ENCODE measurements around the gene ASGR1.

The ASGR1 gene

GRCh38 chr17:7179317-7180254 lies at the start of gene ASGR1:
Gene ASGR1, minus strand, starts transcription at chr17:7179370. Its CDS starts 807 bp downstream, at chr17:7178563.
- no peak for DNase-seq

- no peak for DNase-seq
Observed at GRCh38 chr17:7228920-7229319, 49.8 kb upstream of the ASGR1 start.

- no peak for DNase-seq
Observed at GRCh38 chr17:7226721-7227710, 47.8 kb upstream of the ASGR1 start.

GRCh38 chr17:7225711-7226331 lies 46.7 kb upstream of the ASGR1 start:
- no peak for DNase-seq

- no peak for DNase-seq
Observed at GRCh38 chr17:7224661-7225111, 45.5 kb upstream of the ASGR1 start.

GRCh38 chr17:7224110-7224509 lies 44.9 kb upstream of the ASGR1 start:
- no peak for DNase-seq

GRCh38 chr17:7223375-7223774 lies 44.2 kb upstream of the ASGR1 start:
- no peak for DNase-seq

- no peak for DNase-seq
Observed at GRCh38 chr17:7222972-7223292, 43.8 kb upstream of the ASGR1 start.

GRCh38 chr17:7222093-7222971 lies 43.2 kb upstream of the ASGR1 start:
- DNase-seq: no peak

- no peak for DNase-seq
Observed at GRCh38 chr17:7221278-7222092, 42.3 kb upstream of the ASGR1 start.

- peak; percentile 74 for DNase-seq
Observed at GRCh38 chr17:7220593-7221277, 41.6 kb upstream of the ASGR1 start.

- DNase-seq: peak; percentile 85
Observed at GRCh38 chr17:7219812-7220592, 40.8 kb upstream of the ASGR1 start, which contains the start of the genes ACADVL and DLG4. Gene ACADVL, plus strand, starts transcription at chr17:7219938. Its CDS starts 47 bp downstream, at chr17:7219985. Gene DLG4, minus strand, starts transcription at chr17:7219836.

GRCh38 chr17:7219229-7219811 lies 40.1 kb upstream of the ASGR1 start:
- no peak for DNase-seq

- DNase-seq: no peak
Observed at GRCh38 chr17:7218758-7219157, 39.6 kb upstream of the ASGR1 start.

- DNase-seq: peak; percentile 22
Observed at GRCh38 chr17:7218166-7218565, 39.0 kb upstream of the ASGR1 start.

- peak; percentile 56 for DNase-seq
Observed at GRCh38 chr17:7217113-7217987, 38.2 kb upstream of the ASGR1 start.

- DNase-seq: no peak
Observed at GRCh38 chr17:7216242-7217112, 37.3 kb upstream of the ASGR1 start.

All from CD4-positive, alpha-beta T cell treated with Interleukin-6 for 4 hours (primary cell).